Suprapubic skin (tissue), 3 donors: ENCODE measurements around the gene CDCA5.

Source experiments
- CTCF ChIP-seq, 2 donors: fragments of 200-600 bp in 1 of 2; fragments of 450-650 bp in 1 of 2; sonication (generic) in 1 of 2; IDR thresholded peaks; one replicate each; pipeline ENCODE4 v1.5.1; 2016 to 2019; ENCODE audit warnings: antibody characterized with exemption in 2 of 2, mild to moderate bottlenecking in 1 of 2, moderate library complexity in 1 of 2
- EP300 ChIP-seq: sonication (generic); formaldehyde crosslinking; IDR thresholded peaks from one replicate; pipeline ENCODE4 v1.6.1; 2017; ENCODE audit warnings: antibody characterized with exemption

GRCh38 chr11:65032216-65032615 lies 51.6 kb downstream of the CDCA5 start:
- TF ChIP-seq CTCF (IDR thresholded peaks at IDR 0.05) (no peak), EP300 (no peak)
